ENCODE results near the gene FLT3.
"Not testable (repeated sequence)": the region's sequence is repeated elsewhere in the genome, so short reads cannot be mapped to it uniquely, and the experiment has no call there.

Gene FLT3

DNA sequence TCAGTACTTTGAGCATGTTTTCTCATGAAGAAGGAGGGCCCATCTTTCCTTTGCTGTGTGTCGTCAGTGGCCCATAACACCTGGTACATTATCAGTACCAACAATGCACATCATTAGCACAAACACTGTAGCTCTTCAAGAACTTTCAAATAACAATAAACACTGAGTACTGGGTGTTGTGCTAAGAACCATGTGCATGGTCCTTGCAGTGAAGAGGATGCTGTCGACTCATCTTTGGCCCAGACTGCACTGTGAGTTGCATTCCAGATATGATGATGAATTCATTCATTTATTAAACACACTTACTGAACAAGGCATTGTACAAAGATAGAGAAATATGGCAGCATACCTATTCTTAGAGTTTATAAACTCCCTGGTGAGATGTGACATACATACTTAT lies 55.8 kb downstream of the FLT3 start:
- no peak for DNase-seq (ENCODE audit: low read depth)

DNA sequence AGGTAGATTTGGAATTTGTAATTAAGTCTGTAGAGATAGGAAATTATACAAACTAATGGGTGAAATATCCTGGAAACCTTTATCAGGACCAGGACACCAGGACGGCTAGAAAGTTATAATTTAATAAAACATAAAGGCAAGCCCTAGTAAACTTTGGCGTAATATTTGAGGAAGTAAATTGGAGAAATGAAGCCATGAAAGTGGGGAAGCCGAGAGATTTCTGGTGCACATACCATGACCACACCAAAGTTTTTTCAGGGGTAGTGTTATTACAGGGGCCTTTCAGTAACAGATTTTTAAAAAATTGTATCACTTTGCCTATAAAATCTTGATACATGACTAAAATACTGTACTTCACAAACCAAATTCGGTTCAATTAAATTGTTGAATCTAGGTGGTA lies 57.2 kb downstream of the FLT3 start:
- DNase-seq (ENCODE audit: low read depth): no peak

DNA sequence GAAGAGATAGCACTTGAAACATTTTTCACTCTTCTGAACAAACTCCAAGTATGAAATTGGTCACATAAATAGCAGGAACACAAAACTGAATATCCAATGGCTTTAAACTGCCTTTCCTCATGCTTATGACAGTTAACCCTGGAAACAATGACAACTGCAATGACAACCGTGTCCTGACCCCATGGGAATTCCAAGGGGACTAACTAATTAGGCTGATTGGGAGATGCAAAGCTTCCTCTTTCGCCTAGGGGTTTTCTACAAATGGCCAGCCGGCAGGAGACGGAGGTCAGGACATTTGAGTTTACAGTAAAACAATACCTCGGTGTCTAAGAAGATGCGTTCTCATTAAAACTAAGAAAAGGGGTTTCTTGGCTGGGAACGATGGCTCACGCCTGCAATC lies 58.9 kb downstream of the FLT3 start:
- no peak for DNase-seq (ENCODE audit: low read depth)

DNA sequence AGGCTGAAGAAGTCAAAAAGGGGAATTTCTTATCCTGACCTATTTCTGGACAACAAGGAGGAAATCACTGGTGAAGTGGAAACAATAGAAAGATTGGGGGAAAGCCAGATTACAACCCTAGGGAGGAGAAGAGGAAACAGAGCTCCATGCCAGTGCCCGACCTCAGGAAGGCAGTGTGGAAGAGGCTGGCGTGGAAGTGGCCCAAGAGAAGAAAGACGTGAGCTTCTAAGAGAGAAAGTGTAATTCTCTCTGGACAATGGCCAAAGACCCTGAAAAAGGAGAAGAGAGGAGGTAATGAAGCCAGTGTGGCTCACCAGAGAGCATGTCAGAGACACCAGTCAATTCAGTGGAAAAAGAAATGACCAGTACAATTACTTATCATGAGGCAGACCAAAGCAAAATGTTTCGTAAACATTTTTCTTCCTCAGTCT lies 59.3 kb downstream of the FLT3 start:
- no peak for DNase-seq (ENCODE audit: low read depth)

DNA sequence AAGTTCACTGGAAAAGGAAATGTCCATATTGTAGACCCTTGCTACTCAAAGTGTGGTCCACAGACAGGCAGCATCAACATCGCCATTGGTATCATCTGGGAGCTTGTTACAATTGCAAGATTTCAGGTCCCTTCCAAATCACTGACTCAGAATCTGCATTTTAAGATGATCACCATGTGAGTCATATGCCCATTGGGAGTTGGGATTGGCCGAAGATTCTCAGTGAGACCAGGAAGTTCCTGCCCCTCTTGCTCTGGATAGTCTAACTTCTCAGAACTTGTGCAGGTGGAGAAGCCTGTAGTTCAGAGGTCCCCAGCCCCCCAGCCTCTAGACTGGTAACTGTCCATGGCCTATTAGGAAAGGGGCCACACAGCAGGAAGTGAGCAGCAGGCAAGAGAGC lies 63.0 kb downstream of the FLT3 start:
- no peak for DNase-seq (ENCODE audit: low read depth)

DNA sequence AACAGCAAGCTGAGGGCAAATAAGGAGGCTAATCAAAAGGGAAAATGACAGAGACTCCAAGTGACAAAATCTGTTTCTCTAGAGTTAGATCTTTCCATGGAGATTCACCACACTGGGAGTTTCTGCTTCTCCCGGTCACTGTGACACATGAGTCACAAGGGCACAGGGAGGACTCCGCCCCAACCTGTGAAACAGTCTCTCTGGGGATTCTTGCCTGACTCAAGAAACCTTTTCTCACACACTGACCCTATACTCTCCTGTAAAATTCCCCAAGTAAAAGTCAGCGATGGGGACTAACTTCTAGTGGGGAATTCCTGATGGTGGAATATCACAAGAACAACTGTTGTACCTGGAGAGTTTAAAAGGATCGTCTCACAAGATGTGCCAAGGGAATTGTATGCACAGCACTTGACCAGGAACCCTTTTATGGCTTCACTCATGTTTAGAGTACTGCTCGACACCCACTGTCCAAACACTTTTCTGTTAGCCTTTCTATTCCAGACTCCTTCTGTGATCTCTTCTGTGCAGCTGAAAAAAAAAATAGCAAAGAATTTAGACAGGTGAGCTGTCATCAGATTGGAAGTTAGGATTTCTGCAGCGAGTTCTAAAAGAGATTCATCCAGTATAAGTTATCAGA lies 65.1 kb downstream of the FLT3 start:
- DNase-seq (ENCODE audit: low read depth): no peak

DNA sequence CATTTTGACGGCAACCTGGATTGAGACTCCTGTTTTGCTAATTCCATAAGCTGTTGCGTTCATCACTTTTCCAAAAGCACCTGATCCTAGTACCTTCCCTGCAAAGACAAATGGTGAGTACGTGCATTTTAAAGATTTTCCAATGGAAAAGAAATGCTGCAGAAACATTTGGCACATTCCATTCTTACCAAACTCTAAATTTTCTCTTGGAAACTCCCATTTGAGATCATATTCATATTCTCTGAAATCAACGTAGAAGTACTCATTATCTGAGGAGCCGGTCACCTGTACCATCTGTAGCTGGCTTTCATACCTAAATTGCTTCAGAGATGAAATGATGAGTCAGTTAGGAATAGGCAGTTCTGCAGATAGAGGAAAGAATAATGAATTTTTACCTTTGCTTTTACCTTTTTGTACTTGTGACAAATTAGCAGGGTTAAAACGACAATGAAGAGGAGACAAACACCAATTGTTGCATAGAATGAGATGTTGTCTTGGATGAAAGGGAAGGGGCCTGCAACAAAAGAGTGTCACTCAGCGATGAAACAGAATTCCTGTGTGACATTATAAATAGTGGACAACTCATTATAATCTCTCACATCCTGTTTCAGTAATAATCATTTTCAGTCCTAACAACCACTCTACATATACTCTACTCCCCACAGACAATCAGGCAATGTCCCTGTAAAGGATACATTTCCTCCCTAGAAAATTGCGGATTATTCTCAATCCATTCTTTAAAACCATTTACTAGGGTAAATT lies 66.3 kb downstream of the FLT3 start:
- DNase-seq (ENCODE audit: low read depth): no peak

DNA sequence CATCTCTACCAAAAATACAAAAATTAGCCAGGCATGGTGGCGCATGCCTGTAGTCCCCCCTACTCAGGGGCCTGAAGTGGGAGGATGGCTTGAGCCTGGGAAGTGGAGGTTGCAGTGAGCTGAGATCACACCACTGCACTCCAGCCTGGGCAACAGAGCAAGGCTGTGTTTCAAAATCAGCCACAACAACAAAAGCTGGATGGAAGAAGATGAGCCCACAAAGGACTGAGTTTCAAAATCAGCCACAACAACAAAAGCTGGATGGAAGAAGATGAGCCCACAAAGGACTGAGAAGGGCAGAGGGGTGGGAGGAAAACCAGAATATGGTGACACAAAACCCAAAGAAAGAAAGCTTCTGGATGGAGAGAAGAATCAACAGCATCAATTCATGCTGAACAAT lies 67.9 kb downstream of the FLT3 start:
- DNase-seq (ENCODE audit: low read depth): not testable (repeated sequence)

DNA sequence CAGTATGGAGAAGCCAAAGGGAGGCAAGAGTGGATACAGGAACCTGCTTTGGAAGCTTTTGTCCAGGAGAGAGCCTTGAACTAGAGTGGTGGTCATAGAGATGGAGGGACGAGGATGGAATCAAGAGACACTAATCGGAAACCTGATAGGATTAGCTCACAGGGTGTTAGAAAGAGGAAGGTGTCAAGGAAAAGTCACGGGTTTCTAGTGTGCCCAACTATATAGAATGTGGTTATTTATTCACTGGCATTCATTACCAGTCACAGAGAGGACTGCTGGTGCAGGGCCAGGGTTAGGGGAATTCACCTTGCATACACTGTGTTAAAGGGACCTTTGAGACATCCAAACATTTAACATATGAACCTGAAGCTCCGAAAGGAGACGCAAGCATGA lies 68.5 kb downstream of the FLT3 start:
- no peak for DNase-seq (ENCODE audit: low read depth)

DNA sequence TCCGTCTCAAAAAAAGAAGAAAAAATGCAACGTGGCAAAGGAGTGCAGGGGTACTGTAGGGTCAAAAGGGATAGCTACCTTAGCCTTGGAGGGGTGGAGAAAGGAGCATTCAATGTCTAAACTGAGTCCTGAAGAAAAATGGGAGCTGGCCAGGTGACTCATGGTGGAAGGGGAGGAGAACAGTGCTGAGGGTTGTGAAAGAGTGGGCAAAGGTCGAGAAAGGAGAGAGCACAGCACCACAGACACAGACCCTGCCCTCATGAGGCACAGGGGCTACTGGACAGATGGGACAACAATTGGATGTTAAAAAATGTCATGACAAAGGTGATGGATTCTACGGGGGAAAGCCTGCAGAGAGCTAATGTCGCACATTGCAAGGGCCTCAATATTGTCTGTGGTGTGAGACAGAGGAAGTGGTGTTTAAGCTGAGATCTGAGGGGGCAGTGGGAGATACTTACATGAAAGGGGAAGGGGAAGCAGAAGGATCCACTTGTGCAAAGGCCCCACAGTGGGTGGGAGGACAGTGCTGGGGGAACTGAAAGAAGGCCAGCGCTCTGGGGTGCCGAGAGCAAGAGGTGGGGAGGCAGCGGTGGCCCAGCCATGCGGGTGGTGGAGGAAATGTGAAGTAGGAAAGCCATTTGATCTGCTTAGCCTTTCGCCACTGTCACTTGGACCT lies 69.0 kb downstream of the FLT3 start:
- DNase-seq (ENCODE audit: low read depth): no peak

DNA sequence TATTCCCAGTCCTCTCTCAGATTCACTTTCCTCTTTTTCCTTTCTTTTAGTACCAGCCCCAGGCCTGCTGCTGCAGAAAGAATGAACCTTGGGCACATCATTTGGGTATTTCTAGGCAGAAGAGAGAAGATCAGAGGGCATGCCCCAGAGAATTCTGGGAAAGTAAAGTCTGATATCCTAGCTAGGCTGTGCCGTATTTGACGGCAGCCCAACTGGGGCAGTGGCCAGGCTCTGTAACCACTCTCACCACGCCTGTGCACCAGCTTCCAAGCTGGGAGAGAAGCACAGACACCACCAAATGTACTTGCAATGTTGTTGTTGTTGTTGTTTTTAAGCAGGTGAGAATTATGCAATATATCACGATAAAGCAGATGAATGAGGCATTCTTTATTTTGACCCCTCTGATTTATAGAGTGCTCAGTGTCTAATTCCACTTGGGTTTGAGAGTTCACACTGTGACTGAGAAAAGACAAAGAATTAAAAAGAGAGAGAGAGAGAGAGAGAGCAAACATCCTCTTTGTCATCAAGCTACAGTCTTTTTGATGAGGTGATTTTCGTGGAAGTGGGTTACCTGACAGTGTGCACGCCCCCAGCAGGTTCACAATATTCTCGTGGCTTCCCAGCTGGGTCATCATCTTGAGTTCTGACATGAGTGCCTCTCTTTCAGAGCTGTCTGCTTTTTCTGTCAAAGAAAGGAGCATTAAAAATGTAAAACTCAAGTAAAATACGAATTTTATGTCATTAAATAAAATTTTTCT lies 72.6 kb downstream of the FLT3 start:
- no peak for DNase-seq (ENCODE audit: low read depth)

DNA sequence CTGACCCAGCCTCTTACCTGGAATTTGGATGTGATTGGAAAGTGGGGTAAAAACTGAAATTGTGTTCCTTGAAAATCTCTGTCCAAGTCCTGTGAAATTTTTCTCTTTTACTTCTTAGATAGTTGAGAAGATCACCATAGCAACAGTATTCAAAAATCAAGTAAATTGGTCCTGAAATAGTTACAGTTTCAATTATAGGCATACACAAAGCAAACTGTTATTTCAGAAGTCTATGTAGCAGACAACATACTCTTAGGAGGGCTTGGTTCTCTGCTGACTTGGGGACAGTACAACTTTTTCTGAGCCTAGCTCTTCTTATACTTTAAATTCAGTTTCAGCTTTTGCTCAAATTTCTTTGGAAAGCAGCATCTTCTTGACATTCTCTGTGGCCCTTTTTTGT lies 73.3 kb downstream of the FLT3 start:
- no peak for DNase-seq (ENCODE audit: low read depth)

DNA sequence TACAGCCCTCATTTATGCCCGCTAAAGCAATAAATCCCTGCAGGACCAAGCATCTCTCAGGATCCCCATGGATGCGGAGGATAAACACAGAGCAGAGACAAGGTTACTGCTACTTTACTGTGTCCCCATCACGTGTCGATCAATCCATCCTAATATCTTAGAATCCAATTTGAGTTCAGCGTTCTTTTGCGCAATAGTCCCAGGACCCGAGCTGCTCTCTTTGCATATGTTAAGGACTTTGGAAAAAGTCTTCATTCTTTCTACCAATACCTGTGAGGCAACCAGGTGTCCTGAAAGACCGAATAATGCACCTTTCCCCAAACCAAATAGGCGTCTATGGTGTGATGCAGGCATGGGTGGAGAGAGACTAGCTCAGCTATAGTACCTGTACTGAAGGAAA lies 73.9 kb downstream of the FLT3 start:
- no peak for DNase-seq (ENCODE audit: low read depth)

DNA sequence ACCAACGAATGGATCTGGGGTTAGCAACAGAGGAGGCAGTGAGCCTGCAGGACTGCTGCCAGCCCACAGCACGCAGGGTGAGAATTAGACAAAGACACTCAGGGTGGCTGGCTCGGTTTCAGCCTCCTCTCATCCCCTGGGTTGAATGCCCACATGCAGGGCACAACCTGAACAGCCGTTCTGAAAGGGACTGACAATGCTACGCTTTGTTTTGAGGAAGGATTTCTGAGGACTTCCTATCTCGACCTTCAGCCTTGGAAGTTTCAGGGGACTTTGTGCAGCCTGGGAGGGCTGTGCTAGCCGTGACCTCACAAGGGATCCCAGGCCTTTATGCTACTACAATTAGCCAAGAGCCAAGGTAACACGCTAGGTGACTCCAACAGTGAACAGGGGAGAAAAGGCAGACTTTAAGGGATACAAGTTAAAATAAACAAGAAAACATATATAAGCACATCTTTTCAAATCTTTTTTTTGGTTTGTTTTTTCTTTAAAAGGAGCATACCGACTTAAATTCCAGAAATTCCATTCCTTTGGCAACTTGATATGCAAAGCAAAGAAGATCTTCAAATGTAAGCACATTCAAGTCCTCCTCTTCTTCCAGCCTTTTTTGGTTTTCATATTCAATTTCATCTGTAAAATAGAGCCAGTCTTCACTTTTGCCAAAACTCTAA lies 77.4 kb downstream of the FLT3 start:
- no peak for DNase-seq (ENCODE audit: low read depth)

DNA sequence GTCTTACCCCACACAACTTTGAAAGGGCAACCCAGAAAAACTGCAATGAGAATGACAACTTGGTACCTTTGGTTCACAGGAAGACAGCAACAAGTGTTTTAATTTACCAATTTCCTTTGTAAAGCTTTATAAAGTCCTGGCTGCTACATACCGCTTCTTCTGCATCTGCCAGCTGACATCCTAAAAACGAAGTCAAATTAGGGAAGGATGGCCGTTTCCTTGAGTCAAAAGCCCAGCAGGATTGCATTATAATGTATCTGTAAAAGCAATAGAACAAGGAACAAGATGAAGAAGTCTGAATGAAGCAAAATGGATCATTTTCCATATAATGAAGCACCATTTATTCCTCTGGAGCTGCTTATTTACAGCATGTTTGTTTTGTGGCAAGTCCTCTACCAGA lies 86.1 kb downstream of the FLT3 start:
- no peak for DNase-seq (ENCODE audit: low read depth)

DNA sequence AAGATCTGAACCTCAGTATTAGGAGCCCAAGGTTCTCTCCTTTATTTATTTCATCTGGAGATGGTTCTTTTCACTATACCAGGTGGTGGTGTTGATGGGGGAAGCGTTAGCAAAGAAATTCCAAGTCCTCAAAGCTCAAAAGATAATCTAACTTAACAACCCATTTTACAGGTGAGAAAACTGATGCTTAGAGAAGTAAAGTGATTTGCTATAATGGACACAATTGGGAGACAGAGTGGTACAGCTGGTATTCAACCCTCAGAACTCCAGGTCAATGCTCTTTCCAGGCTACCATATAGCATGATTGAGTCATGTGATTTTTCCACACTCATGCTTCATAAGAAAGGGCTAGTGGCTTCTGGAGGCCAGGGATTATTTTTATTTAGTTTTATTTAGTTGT lies 86.9 kb downstream of the FLT3 start:
- no peak for DNase-seq (ENCODE audit: low read depth)

DNA sequence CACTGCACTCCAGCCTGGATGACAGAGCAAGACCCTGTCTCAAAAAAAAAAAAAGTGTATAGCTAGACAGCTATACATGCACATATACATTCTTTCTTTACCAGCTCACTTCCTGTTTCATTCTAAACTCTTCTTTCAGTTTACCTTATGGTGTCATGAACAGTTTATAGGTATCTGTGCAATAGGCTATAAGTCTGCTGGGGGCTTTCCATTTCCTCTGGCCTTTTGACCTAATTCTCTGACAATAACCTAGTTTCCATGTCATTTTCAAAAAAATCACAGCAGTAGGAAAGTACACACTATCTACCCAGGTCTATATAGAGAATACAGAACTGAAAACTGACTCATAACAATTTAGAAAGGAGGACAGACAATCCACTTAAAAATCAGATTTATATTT lies 87.5 kb downstream of the FLT3 start:
- no peak for DNase-seq (ENCODE audit: low read depth)

DNA sequence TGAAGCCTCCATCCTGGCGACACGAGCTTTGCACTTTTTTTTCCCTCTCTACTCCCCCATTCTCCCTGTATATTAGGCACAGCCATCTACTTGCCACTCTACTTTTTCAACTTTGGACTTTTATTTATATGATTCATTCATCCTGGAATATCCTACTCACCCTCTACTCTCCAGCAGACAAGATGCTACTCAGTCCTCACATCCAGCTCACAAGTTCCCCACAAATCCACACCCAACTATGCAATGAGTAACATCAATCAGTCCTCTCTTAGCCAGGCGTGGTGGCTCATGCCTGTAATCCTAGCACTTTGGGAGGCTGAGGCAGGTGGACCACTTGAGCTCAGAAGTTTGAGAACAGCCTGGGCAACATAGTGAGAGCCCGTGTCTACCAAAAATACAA lies 88.0 kb downstream of the FLT3 start:
- no peak for DNase-seq (ENCODE audit: low read depth)

DNA sequence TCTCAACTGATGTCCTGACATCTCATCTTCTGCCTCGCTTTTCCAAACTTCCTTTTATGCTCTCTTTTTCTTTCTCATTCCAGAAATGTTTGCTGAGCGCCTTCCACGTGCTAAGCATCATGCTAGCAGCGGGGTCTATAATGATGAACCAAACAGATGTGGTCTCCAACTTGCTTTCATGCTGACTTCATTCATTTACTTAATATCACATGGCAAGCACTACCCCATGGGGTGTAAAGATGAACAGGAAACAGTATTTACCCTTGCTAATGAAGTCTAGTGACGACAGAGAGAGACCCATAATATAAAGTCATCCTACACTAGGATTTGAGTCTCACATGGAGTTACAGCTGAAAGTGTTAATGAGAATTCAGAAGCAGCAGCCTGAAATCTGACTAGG lies 90.3 kb downstream of the FLT3 start:
- DNase-seq (ENCODE audit: low read depth): no peak

DNA sequence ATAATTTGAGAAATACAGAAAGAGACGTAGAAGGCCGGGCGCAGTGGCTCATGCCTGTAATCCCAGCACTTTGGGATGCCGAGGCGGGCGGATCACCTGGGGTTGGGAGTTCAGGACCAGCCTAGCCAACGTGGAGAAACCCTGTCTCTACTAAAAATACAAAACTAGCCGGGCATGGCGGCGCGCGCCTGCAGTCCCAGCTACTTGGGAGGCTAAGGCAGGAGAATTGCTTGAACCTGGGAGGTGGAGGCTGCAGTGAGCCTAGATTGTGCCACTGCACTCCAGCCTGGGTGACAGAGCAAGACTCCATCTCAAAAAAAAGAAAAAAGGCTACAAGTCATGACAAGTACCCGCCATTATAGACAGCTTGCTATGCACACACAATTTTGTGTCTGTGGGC lies 95.4 kb downstream of the FLT3 start:
- DNase-seq (ENCODE audit: low read depth): not testable (repeated sequence)

DNA sequence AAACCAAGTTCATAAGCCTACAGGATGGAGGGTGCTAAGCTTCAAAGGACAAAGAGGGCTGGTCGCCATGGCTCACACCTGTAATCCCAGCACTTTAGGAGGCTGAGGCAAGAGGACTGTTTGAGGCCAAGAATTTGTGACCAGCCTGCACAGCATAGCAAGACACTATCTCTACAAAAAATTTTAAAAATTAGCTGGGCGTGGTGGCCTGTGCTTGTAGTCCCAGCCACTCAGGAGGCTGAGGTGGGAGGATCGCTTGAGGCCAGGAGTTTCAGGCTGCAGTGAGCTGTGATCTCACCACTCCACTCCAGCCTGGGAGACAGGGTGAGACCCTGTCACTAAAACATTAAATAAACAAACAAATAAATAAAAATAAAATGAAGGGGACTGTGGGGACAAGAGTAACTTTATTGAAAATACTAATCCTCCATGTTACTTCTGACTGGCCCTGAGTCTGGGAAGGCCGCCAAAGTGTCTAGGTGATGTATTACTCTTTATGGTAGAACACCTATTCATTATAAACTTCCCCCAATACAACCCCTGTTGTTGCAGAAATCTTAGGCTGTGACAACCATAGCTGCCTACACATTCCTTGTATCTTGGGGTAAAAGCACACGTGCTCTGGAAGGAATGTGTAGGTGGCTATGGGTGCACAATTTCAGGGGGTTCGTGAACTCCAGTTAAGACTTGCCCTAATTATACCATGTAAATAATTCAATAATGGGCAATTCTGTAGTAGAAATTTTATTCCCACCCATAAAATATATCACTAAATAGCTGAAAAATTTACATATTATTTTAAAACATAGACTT lies 97.3 kb downstream of the FLT3 start:
- no peak for DNase-seq (ENCODE audit: low read depth)

Data from stimulated activated CD8-positive, alpha-beta memory T cell treated with anti-CD3 and anti-CD28 coated beads, Interleukin-12 subunit alpha, Interleukin-12 subunit beta, amount 100 ng/mL, for 4 hours (primary cell).